Measurements from ENCODE around the gene CA4. TPM values are rescaled to one million over a fixed set of nuclear protein-coding genes. Genes with fewer than 3 reads are reported as not detected.

CA4 gene
- total RNA-seq, 5 donors from 2014 or later (not counting 1 experiment from before 2014, with no cell fraction given), result not detected

GRCh38 chr17:60158751-60159478 lies 9.1 kb downstream of the CA4 start:
- Histone ChIP-seq H3K9me3 (no peaks in the 10 kb centered on the region), H3K27ac (ENCODE audit: low read length) (no peak overlapping the region), H3K4me1 (ENCODE audit: control insufficient read depth in 1 of 2, extremely low read depth in 1 of 2, insufficient read depth in 2 of 2, low read length in 2 of 2) (no peaks in the 10 kb centered on the region), H3K4me3 (ENCODE audit: control insufficient read depth in 1 of 2, extremely low read depth in 1 of 2, low read length in 1 of 2) (no peak overlapping the region), H3K36me3 (ENCODE audit: control insufficient read depth in 2 of 2, extremely low read depth in 1 of 2, insufficient read depth in 1 of 2, low read length in 1 of 2) (no peaks in the 10 kb centered on the region), H3K27me3 (replicated peaks in 1 of 2; ENCODE audit: control insufficient read depth in 2 of 2, extremely low read depth in 1 of 2, insufficient read depth in 2 of 2, low read length in 1 of 2) (peaks cover 0 to 68% of the 10 kb centered on the region in 2 experiments)
- no peaks in the 10 kb centered on the region for H3K4me1 Mint-ChIP-seq
- DNase-seq (no peak), ATAC-seq (replicated peaks in 1 of 4) (no peak)
- ChIA-PET CTCF (no interaction called here), POLR2A (no interaction called here)
- peaks cover 21 to 39% of the 10 kb centered on the region in 2 donors for H3K27me3 Mint-ChIP-seq
- H3K4me3 Mint-ChIP-seq, result no peak overlapping the region
- WGBS (ENCODE audit: insufficient coverage), result 86% methylated on average over 14 of the region's 19 CpGs
- no peaks in the 10 kb centered on the region for H3K9me3 Mint-ChIP-seq
- no peaks in the 10 kb centered on the region for H3K36me3 Mint-ChIP-seq
- H3K27ac Mint-ChIP-seq, result no peak overlapping the region

- H3K4me1 ChIP-seq (ENCODE audit: control insufficient read depth in 1 of 2, extremely low read depth in 1 of 2, insufficient read depth in 2 of 2, low read length in 2 of 2), result no peaks in the 10 kb centered on the region
- H3K27ac Mint-ChIP-seq, result no peak overlapping the region
- no peaks in the 10 kb centered on the region for H3K9me3 ChIP-seq
- peaks cover 21 to 38% of the 10 kb centered on the region in 2 donors for H3K27me3 Mint-ChIP-seq
- ChIA-PET POLR2A (no interaction called here), CTCF (no interaction called here)
- no peak overlapping the region for H3K27ac ChIP-seq (ENCODE audit: low read length)
- H3K4me3 ChIP-seq (ENCODE audit: control insufficient read depth in 1 of 2, extremely low read depth in 1 of 2, low read length in 1 of 2), result no peak overlapping the region
- no peaks in the 10 kb centered on the region for H3K36me3 ChIP-seq (ENCODE audit: control insufficient read depth in 2 of 2, extremely low read depth in 1 of 2, insufficient read depth in 1 of 2, low read length in 1 of 2)
- no peaks in the 10 kb centered on the region for H3K9me3 Mint-ChIP-seq
- H3K27me3 ChIP-seq (replicated peaks in 1 of 2; ENCODE audit: control insufficient read depth in 2 of 2, extremely low read depth in 1 of 2, insufficient read depth in 2 of 2, low read length in 1 of 2), result peaks cover 0 to 67% of the 10 kb centered on the region in 2 experiments
- DNase-seq (no peak), ATAC-seq (replicated peaks in 1 of 4) (no peak)
- no peaks in the 10 kb centered on the region for H3K36me3 Mint-ChIP-seq
- H3K4me1 Mint-ChIP-seq, result no peaks in the 10 kb centered on the region
- H3K4me3 Mint-ChIP-seq, result no peak overlapping the region
- no CpG with 5 or more reads among the region's 6 CpGs for WGBS (ENCODE audit: insufficient coverage)
These were observed 9.7 kb downstream of the CA4 start for GRCh38 chr17:60159479-60159866.

GRCh38 chr17:60160829-60161501 lies 11.2 kb downstream of the CA4 start:
- Histone ChIP-seq H3K27me3 (replicated peaks in 1 of 2; ENCODE audit: control insufficient read depth in 2 of 2, extremely low read depth in 1 of 2, insufficient read depth in 2 of 2, low read length in 1 of 2) (peaks cover 0 to 52% of the 10 kb centered on the region in 2 experiments), H3K4me1 (ENCODE audit: control insufficient read depth in 1 of 2, extremely low read depth in 1 of 2, insufficient read depth in 2 of 2, low read length in 2 of 2) (peaks cover 0 to 5% of the 10 kb centered on the region in 2 experiments), H3K27ac (ENCODE audit: low read length) (no peak overlapping the region), H3K36me3 (ENCODE audit: control insufficient read depth in 2 of 2, extremely low read depth in 1 of 2, insufficient read depth in 1 of 2, low read length in 1 of 2) (no peaks in the 10 kb centered on the region), H3K4me3 (ENCODE audit: control insufficient read depth in 1 of 2, extremely low read depth in 1 of 2, low read length in 1 of 2) (no peak overlapping the region), H3K9me3 (no peaks in the 10 kb centered on the region)
- peaks cover 0 to 7% (median 4%) of the 10 kb centered on the region in 3 donors for H3K4me1 Mint-ChIP-seq
- ChIA-PET POLR2A (no interaction called here), CTCF (no interaction called here)
- H3K36me3 Mint-ChIP-seq, result no peaks in the 10 kb centered on the region
- peaks cover 16 to 33% of the 10 kb centered on the region in 2 donors for H3K27me3 Mint-ChIP-seq
- no peak overlapping the region for H3K27ac Mint-ChIP-seq
- WGBS (ENCODE audit: insufficient coverage), result 72% methylated on average over 7 of the region's 10 CpGs
- DNase-seq, result no peak
- ATAC-seq (replicated peaks in 1 of 4), result no peak
- H3K4me3 Mint-ChIP-seq, result no peak overlapping the region
- H3K9me3 Mint-ChIP-seq, result no peaks in the 10 kb centered on the region

- ATAC-seq (replicated peaks in 1 of 4) (no peak), DNase-seq (peak in 1 of 35 experiments; percentile 11)
- H3K4me3 Mint-ChIP-seq, result no peak overlapping the region
- Histone ChIP-seq H3K27me3 (replicated peaks in 1 of 2; ENCODE audit: control insufficient read depth in 2 of 2, extremely low read depth in 1 of 2, insufficient read depth in 2 of 2, low read length in 1 of 2) (peaks cover 0 to 44% of the 10 kb centered on the region in 2 experiments), H3K36me3 (ENCODE audit: control insufficient read depth in 2 of 2, extremely low read depth in 1 of 2, insufficient read depth in 1 of 2, low read length in 1 of 2) (no peaks in the 10 kb centered on the region), H3K27ac (ENCODE audit: low read length) (no peak overlapping the region), H3K9me3 (no peaks in the 10 kb centered on the region), H3K4me3 (ENCODE audit: control insufficient read depth in 1 of 2, extremely low read depth in 1 of 2, low read length in 1 of 2) (no peak overlapping the region), H3K4me1 (ENCODE audit: control insufficient read depth in 1 of 2, extremely low read depth in 1 of 2, insufficient read depth in 2 of 2, low read length in 2 of 2) (peaks cover 0 to 7% of the 10 kb centered on the region in 2 experiments)
- ChIA-PET CTCF (no interaction called here), POLR2A (no interaction called here)
- peaks cover 0 to 10% (median 4%) of the 10 kb centered on the region in 3 donors for H3K4me1 Mint-ChIP-seq
- 52% methylated on average over 9 of the region's 17 CpGs for WGBS (ENCODE audit: insufficient coverage)
- no peak overlapping the region for H3K27ac Mint-ChIP-seq
- H3K9me3 Mint-ChIP-seq, result no peaks in the 10 kb centered on the region
- peaks cover 16 to 26% of the 10 kb centered on the region in 2 donors for H3K27me3 Mint-ChIP-seq
- no peaks in the 10 kb centered on the region for H3K36me3 Mint-ChIP-seq
These were observed 12.0 kb downstream of the CA4 start for GRCh38 chr17:60161598-60162330.

GRCh38 chr17:60163108-60163784 lies 13.5 kb downstream of the CA4 start:
- CTCF ChIA-PET, result no interaction called here

GRCh38 chr17:60164164-60164563 lies 14.4 kb downstream of the CA4 start:
- ATAC-seq (replicated peaks in 1 of 4), result no peak
- 76% methylated on average over 2 of the region's 6 CpGs for WGBS (ENCODE audit: insufficient coverage)
- DNase-seq, result no peak
- peaks cover 16 to 20% of the 10 kb centered on the region in 2 donors for H3K27me3 Mint-ChIP-seq
- peaks cover 0 to 7% of the 10 kb centered on the region in 2 experiments for H3K4me1 ChIP-seq (ENCODE audit: control insufficient read depth in 1 of 2, extremely low read depth in 1 of 2, insufficient read depth in 2 of 2, low read length in 2 of 2)
- H3K36me3 Mint-ChIP-seq, result no peaks in the 10 kb centered on the region
- H3K36me3 ChIP-seq (ENCODE audit: control insufficient read depth in 2 of 2, extremely low read depth in 1 of 2, insufficient read depth in 1 of 2, low read length in 1 of 2), result no peaks in the 10 kb centered on the region
- no peaks in the 10 kb centered on the region for H3K9me3 ChIP-seq
- peaks cover 0 to 10% (median 4%) of the 10 kb centered on the region in 3 donors for H3K4me1 Mint-ChIP-seq
- no peaks in the 10 kb centered on the region for H3K9me3 Mint-ChIP-seq
- no peak overlapping the region for H3K27ac ChIP-seq (ENCODE audit: low read length)
- no peak overlapping the region for H3K27ac Mint-ChIP-seq
- ChIA-PET POLR2A (no interaction called here), CTCF (no interaction called here)
- H3K27me3 ChIP-seq (replicated peaks in 1 of 2; ENCODE audit: control insufficient read depth in 2 of 2, extremely low read depth in 1 of 2, insufficient read depth in 2 of 2, low read length in 1 of 2), result peaks cover 0 to 30% of the 10 kb centered on the region in 2 experiments
- no peak overlapping the region for H3K4me3 Mint-ChIP-seq
- H3K4me3 ChIP-seq (ENCODE audit: control insufficient read depth in 1 of 2, extremely low read depth in 1 of 2, low read length in 1 of 2), result no peak overlapping the region

More at GRCh38 chr17:60163108-60163784, 13.5 kb downstream of the CA4 start:
- no peak overlapping the region for H3K27ac Mint-ChIP-seq
- peaks cover 16 to 22% of the 10 kb centered on the region in 2 donors for H3K27me3 Mint-ChIP-seq
- H3K4me1 ChIP-seq (ENCODE audit: control insufficient read depth in 1 of 2, extremely low read depth in 1 of 2, insufficient read depth in 2 of 2, low read length in 2 of 2), result peaks cover 0 to 7% of the 10 kb centered on the region in 2 experiments
- ATAC-seq (replicated peaks in 1 of 4) (no peak), DNase-seq (no peak)
- H3K36me3 ChIP-seq (ENCODE audit: control insufficient read depth in 2 of 2, extremely low read depth in 1 of 2, insufficient read depth in 1 of 2, low read length in 1 of 2), result no peaks in the 10 kb centered on the region
- H3K27me3 ChIP-seq (replicated peaks in 1 of 2; ENCODE audit: control insufficient read depth in 2 of 2, extremely low read depth in 1 of 2, insufficient read depth in 2 of 2, low read length in 1 of 2), result peaks cover 0 to 39% of the 10 kb centered on the region in 2 experiments
- no peaks in the 10 kb centered on the region for H3K36me3 Mint-ChIP-seq
- H3K4me3 Mint-ChIP-seq, result no peak overlapping the region
- no peak overlapping the region for H3K27ac ChIP-seq (ENCODE audit: low read length)
- no peaks in the 10 kb centered on the region for H3K9me3 Mint-ChIP-seq
- no peak overlapping the region for H3K4me3 ChIP-seq (ENCODE audit: control insufficient read depth in 1 of 2, extremely low read depth in 1 of 2, low read length in 1 of 2)
- H3K9me3 ChIP-seq, result no peaks in the 10 kb centered on the region
- H3K4me1 Mint-ChIP-seq, result peaks cover 0 to 10% (median 4%) of the 10 kb centered on the region in 3 donors
- 84% methylated on average over 12 of the region's 20 CpGs for WGBS (ENCODE audit: insufficient coverage)
- POLR2A ChIA-PET, result no interaction called here

Data from T-cell (primary cell).